Gastroesophageal sphincter (tissue), 3 donors: Measurements from ENCODE around the gene SPOP.

Experiments
- POLR2A ChIP-seq, 2 donors: fragments of 450-650 bp; IDR thresholded peaks; one replicate each; pipeline ENCODE4 v1.6.1; 2017; ENCODE audit warnings: antibody characterized with exemption in 2 of 2, mild to moderate bottlenecking in 2 of 2, moderate library complexity in 1 of 2
- POLR2AphosphoS5 ChIP-seq: sonication (generic); formaldehyde crosslinking; IDR thresholded peaks from one replicate; pipeline ENCODE4 v1.6.1; 2017; ENCODE audit warnings: antibody characterized with exemption
- TF ChIP-seq, protein P1 (sequence below), 4 experiments: fragments of 200-600 bp in 2 of 4; fragments of 450-650 bp in 2 of 4; sonication (generic) in 1 of 4; IDR thresholded peaks; one replicate each; pipeline ENCODE4 v1.5.1; 2017 to 2019; ENCODE audit warnings: antibody characterized with exemption in 4 of 4, mild to moderate bottlenecking in 2 of 4, moderate library complexity in 2 of 4

DNA sequence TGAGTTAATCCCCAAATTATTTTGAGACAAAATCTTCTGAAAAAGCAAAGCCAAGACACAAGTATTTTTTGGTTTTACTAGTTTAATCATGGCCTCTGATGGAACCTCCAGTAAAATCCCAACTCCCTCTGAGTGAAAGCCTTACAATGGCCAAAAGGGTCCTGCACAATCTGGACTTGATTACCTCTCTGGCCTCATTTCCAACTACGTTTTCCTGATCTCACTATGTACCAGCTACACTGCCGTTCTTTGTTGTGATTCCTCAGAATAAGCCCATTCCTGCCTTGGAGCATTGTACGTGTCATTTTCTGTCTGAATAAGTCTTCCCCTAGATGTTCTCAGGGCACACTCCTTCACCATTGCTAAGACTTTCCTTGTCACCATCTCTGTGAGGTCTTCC is 37.3 kb downstream of the SPOP start:
- TF ChIP-seq, protein P1, sequence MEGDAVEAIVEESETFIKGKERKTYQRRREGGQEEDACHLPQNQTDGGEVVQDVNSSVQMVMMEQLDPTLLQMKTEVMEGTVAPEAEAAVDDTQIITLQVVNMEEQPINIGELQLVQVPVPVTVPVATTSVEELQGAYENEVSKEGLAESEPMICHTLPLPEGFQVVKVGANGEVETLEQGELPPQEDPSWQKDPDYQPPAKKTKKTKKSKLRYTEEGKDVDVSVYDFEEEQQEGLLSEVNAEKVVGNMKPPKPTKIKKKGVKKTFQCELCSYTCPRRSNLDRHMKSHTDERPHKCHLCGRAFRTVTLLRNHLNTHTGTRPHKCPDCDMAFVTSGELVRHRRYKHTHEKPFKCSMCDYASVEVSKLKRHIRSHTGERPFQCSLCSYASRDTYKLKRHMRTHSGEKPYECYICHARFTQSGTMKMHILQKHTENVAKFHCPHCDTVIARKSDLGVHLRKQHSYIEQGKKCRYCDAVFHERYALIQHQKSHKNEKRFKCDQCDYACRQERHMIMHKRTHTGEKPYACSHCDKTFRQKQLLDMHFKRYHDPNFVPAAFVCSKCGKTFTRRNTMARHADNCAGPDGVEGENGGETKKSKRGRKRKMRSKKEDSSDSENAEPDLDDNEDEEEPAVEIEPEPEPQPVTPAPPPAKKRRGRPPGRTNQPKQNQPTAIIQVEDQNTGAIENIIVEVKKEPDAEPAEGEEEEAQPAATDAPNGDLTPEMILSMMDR (IDR thresholded peaks at IDR 0.05) = no peak
- TF ChIP-seq POLR2A (IDR thresholded peaks at IDR 0.05) (no peak), POLR2AphosphoS5 (no peak)
